C4-2B (cell line): Measurements from ENCODE around the gene AP3D1.

ENCODE experiments used
- H3K27ac ChIP-seq: fragments of 450-650 bp; 2 replicates; pipeline ENCODE4 v1.5.1; 2017
- ZFX ChIP-seq: fragments of 450-650 bp; IDR thresholded peaks from 2 replicates; pipeline ENCODE4 v1.6.1; 2017
- TF ChIP-seq, protein P1 (sequence below): fragments of 450-650 bp; conservative IDR thresholded peaks from 2 replicates; pipeline ENCODE4 v1.5.1; 2017; ENCODE audit warnings: mild to moderate bottlenecking

Gene AP3D1

DNA sequence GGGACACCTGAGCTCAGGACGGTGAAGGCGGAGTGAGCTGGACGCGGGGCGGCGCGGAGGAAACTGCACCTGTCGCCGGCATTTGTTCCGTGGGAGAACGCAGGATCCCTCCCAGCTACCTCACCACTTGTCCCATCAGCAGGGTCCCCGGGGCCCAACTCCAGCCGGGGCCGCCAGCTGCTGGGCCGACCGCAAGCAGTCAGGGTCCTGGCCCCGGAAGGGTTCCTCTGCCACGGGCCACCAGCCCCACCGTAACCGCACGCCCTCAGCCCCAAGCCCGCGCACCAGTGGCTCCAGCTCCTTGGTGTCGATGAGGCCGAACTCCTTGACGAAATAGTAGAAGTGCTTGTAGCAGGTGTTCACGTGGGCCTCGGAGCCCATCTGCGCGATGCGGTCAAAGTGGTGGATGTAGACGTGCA is 74.8 kb downstream of the AP3D1 start:
- TF ChIP-seq, protein P1, sequence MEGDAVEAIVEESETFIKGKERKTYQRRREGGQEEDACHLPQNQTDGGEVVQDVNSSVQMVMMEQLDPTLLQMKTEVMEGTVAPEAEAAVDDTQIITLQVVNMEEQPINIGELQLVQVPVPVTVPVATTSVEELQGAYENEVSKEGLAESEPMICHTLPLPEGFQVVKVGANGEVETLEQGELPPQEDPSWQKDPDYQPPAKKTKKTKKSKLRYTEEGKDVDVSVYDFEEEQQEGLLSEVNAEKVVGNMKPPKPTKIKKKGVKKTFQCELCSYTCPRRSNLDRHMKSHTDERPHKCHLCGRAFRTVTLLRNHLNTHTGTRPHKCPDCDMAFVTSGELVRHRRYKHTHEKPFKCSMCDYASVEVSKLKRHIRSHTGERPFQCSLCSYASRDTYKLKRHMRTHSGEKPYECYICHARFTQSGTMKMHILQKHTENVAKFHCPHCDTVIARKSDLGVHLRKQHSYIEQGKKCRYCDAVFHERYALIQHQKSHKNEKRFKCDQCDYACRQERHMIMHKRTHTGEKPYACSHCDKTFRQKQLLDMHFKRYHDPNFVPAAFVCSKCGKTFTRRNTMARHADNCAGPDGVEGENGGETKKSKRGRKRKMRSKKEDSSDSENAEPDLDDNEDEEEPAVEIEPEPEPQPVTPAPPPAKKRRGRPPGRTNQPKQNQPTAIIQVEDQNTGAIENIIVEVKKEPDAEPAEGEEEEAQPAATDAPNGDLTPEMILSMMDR = no peak
- TF ChIP-seq ZFX = no peak
- no peak overlapping the region for H3K27ac ChIP-seq

DNA sequence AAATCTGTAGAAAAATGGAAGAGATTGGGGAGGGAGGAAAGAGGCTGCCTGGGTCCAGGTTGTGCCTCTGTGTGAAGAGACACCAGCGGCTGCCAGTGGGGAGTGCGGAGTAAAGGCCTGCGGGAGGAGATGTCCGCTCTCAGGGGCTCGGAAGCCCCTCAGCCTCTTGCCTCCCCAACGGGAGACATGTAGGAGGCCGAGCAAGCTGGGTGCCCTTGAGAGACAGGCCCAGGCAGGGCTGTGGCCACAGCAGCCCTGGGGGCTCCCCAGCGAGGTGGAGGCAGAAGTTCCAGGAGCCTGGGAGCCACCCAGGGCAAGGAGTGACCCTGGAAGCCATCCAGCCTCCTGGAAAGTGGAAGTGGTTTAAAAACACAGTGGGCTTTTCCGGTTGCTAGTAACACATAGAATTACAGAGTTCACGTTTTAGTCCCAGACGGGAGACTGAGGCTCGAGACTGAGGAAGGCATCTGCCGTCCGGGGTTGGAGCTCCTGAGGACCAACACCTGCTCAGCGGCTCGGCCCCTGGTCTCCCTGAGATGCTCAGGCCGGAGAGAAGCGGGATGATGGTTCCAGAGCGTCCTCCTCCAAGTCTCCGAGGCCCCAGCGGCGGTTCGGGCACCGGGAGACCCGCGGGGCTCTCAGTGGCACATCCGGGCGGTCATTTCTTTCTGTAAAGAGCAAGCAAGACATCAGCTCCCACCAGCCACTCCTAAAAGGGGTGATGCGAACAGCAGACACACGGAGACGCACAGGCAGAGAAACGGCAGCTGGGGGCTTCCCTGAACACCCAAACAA is 78.4 kb downstream of the AP3D1 start:
- TF ChIP-seq ZFX = no peak
- TF ChIP-seq, protein P1 = no peak
- no peak overlapping the region for H3K27ac ChIP-seq

GRCh38 chr19:2070986-2071673 is 80.2 kb downstream of the AP3D1 start:
- no peak overlapping the region for H3K27ac ChIP-seq
- no peak for TF ChIP-seq ZFX
- TF ChIP-seq, protein P1 = no peak

GRCh38 chr19:2070436-2070827 is 80.9 kb downstream of the AP3D1 start:
- TF ChIP-seq, protein P1 = no peak
- no peak for TF ChIP-seq ZFX
- no peak overlapping the region for H3K27ac ChIP-seq

DNA sequence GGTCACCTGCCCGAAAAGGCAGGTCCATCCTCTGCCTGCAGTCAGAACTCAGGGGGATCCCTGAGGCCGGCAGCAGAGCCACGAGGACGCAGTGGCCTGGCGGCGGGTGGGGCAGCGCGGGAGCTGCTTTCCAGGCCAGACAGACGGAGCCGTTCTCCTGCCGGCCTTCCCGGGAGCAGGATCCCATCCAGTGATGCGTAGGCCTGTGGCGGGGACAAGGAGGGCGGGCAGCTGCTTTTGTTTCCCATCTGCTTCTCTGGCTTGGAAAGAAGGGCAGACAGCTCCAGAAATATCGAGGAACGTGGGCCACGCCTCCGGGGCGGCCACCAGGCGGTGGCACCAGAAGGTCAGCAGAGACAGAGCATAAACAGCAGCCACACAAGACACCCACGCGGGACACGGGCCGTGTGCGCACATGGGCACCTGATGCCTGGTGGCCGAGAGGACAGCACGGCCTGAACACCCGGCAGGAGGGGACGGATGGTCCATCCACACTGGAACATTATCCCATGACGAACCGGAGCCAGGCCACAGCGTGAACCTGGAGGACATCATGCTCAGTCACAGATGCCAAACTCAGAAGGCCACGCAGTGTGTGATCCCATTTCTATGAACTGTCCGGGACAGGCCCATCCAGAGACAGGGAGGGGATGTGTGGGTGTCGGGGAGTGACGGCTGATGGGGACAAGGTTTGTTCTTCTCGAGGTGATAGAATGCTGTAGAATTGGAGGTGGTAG is 86.4 kb downstream of the AP3D1 start:
- H3K27ac ChIP-seq = no peak overlapping the region
- TF ChIP-seq ZFX = no peak
- TF ChIP-seq, protein P1 = no peak

- H3K27ac ChIP-seq = no peak overlapping the region
- TF ChIP-seq ZFX = no peak
- TF ChIP-seq, protein P1 = no peak
Observed at GRCh38 chr19:2064395-2064787, 87.0 kb downstream of the AP3D1 start.

DNA sequence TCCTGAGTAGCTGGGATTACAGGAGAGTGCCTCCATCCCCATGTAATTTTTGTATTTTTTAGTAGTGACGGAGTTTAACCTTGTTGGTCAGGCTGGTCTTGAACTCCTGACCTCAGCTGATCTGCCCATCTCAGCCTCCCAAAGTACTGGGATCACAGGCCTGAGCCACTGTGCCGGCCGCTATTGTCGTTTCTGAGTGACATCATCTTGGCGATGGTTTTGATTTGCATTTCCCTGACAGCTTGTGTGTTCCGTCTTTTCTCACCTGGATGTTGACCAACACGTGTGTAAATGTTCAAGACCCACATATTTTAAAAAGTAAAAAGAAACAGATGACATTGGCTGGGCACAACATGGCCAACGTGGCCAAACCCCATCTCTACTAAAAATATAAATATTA is 87.5 kb downstream of the AP3D1 start:
- TF ChIP-seq, protein P1 = no peak
- no peak for TF ChIP-seq ZFX
- H3K27ac ChIP-seq = no peak overlapping the region
